ENCODE data around the gene RALGAPA1. TPM values are rescaled to one million over a fixed set of nuclear protein-coding genes. Genes with fewer than 3 reads are reported as not detected.

The RALGAPA1 gene
- total RNA-seq, 4 donors from 2014 or later, result 52.5 to 127 (median 67.7) TPM

GRCh38 chr14:35704793-35705493 lies 104.2 kb downstream of the RALGAPA1 start:
- no peaks in the 10 kb centered on the region for H3K9me3 ChIP-seq
- no peak for TF ChIP-seq CTCF (IDR thresholded peaks at IDR 0.05)
- TF ChIP-seq POLR2AphosphoS5 (IDR thresholded peaks at IDR 0.05), result no peak
- no peak for TF ChIP-seq EP300 (IDR thresholded peaks at IDR 0.05)
- TF ChIP-seq POLR2A (IDR thresholded peaks at IDR 0.05), result no peak
- no peak overlapping the region for H3K4me3 ChIP-seq
- H3K27me3 ChIP-seq, result no peaks in the 10 kb centered on the region
- H3K36me3 ChIP-seq, result peaks cover 23% of the 10 kb centered on the region
- no peak overlapping the region for H3K27ac ChIP-seq
- H3K4me1 ChIP-seq, result no peaks in the 10 kb centered on the region
- DNase-seq (ENCODE audit: low spot score in 2 of 2), result no peak

DNA sequence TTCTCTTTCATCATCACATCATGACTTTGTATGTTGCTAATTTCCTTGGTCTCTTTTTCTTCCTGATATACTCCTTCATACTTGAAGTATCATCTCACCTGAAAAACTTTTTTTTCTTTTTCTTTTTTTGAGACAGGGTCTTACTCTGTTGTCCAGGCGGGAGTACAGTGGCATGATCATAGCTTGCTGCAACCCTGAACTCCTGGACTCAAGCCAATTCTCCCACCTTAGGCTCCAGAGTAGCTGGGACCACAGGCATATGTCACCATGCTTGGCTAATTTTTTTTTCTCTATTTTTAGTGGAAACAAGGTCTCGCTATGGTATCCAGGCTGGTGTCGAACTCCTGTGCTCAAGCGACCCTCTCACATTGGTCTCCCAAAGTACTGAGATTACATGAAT lies 107.6 kb downstream of the RALGAPA1 start:
- Histone ChIP-seq H3K27ac (no peak overlapping the region), H3K4me1 (no peaks in the 10 kb centered on the region), H3K4me3 (no peak overlapping the region), H3K9me3 (no peaks in the 10 kb centered on the region), H3K36me3 (peaks cover 10% of the 10 kb centered on the region), H3K27me3 (no peaks in the 10 kb centered on the region)
- TF ChIP-seq POLR2A (IDR thresholded peaks at IDR 0.05) (no peak), CTCF (IDR thresholded peaks at IDR 0.05) (no peak), POLR2AphosphoS5 (IDR thresholded peaks at IDR 0.05) (no peak), EP300 (IDR thresholded peaks at IDR 0.05) (no peak)
- no peak for DNase-seq (ENCODE audit: low spot score in 2 of 2)
- WGBS, result 95% methylated on average over 4 of the region's 4 CpGs

DNA sequence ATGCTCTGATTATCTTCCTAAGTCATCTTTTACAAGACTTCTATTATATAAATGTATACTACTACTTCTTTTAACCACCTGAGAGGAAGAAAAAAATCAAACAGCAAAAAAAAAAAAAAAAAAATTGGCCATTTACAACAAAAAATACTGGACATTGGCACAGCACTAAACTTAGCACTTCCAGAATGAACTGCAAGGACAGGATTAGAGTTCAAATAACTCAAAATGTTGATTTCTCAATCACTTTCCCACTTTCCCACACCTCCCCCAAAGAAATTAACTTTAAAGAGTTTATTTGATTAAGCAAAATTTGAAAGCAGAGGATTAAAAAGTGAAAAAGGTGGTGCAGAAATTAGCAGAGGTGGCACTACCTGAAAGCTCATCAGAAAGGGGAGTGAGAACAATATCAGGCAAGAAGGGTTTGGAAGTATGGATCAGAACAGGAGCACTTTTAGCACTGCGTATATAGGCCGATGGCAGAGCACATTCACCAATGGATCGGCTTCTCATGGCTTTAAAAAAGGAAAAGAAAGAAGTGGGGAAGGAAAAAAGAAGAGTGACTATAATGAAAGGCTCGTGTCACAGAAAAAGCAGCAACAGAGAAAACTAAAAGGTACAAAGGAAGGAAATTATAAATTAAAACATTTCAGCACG lies 109.2 kb downstream of the RALGAPA1 start:
- DNase-seq (ENCODE audit: low spot score in 2 of 2), result no peak
- no peak overlapping the region for H3K27ac ChIP-seq
- no peak overlapping the region for H3K4me3 ChIP-seq
- H3K36me3 ChIP-seq, result no peaks in the 10 kb centered on the region
- WGBS, result 93% methylated on average over 5 of the region's 5 CpGs
- TF ChIP-seq POLR2AphosphoS5 (IDR thresholded peaks at IDR 0.05) (no peak), POLR2A (IDR thresholded peaks at IDR 0.05) (no peak), EP300 (IDR thresholded peaks at IDR 0.05) (no peak), CTCF (IDR thresholded peaks at IDR 0.05) (no peak)
- H3K4me1 ChIP-seq, result no peaks in the 10 kb centered on the region
- no peaks in the 10 kb centered on the region for H3K9me3 ChIP-seq
- H3K27me3 ChIP-seq, result no peaks in the 10 kb centered on the region

- H3K27ac ChIP-seq, result no peak overlapping the region
- 71% methylated on average over 3 of the region's 3 CpGs for WGBS
- no peak for DNase-seq (ENCODE audit: low spot score in 2 of 2)
- no peak overlapping the region for H3K4me3 ChIP-seq
- H3K27me3 ChIP-seq, result no peaks in the 10 kb centered on the region
- H3K36me3 ChIP-seq, result no peaks in the 10 kb centered on the region
- TF ChIP-seq POLR2AphosphoS5 (IDR thresholded peaks at IDR 0.05) (no peak), CTCF (IDR thresholded peaks at IDR 0.05) (no peak), POLR2A (IDR thresholded peaks at IDR 0.05) (no peak), EP300 (IDR thresholded peaks at IDR 0.05) (no peak)
- no peaks in the 10 kb centered on the region for H3K4me1 ChIP-seq
- no peaks in the 10 kb centered on the region for H3K9me3 ChIP-seq
Measured at GRCh38 chr14:35696575-35696974, 112.5 kb downstream of the RALGAPA1 start.

- 76% methylated on average over 3 of the region's 3 CpGs for whole genome bisulfite sequencing
Measured at GRCh38 chr14:35696119-35696518, 113.0 kb downstream of the RALGAPA1 start.

More at GRCh38 chr14:35696119-35696518, 113.0 kb downstream of the RALGAPA1 start:
- Histone ChIP-seq H3K36me3 (no peaks in the 10 kb centered on the region), H3K27me3 (no peaks in the 10 kb centered on the region), H3K27ac (no peak overlapping the region), H3K9me3 (no peaks in the 10 kb centered on the region), H3K4me1 (no peaks in the 10 kb centered on the region), H3K4me3 (no peak overlapping the region)
- DNase-seq (ENCODE audit: low spot score in 2 of 2), result no peak
- TF ChIP-seq POLR2A (IDR thresholded peaks at IDR 0.05), result no peak

Data from suprapubic skin (tissue), 4 donors.